Dedifferentiated amniotic fluid mesenchymal stem cell (primary cell): ENCODE data around the gene NDRG4.

Experiments
- DNase-seq: peaks from one replicate; pipeline ENCODE4 v3.0.0-alpha.2; 2016; ENCODE audit errors: extremely low spot score

NDRG4 gene

DNA sequence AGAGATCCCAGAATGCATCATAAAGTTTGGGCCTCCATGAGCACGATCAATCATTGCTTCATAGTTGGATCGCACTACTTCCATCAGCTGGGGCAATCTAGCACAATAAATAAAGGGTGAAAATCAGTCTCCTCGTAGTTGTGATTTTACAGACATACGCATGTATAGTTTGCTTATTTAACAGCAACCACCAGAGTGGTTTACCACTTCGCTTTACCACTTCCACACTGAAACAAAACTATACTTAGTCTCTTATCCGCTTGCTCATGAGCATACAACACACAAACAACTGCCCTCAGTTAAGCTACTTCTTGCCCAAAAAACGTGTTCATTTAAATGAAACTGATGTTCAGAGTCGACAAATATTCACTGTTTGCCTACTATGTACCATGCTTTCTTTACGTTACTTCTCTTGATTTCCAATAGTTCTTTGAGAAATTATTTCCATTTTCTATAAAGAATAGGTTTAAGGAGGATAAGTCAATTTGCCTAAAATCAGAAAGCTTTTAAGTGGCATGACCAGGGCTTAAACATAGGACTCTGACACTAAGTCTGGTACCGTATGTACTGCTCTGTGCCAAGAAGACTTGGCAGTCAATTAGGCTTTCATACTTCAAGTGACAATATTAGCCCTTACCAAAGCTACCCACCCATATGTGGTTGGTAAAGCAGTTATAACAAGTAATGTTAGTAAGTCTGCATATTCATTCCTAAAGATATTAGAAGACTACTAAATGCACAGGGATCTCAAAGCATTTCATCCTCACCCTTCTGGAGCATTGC, 37.4 kb downstream of the NDRG4 start:
- DNase-seq = no peak

DNA sequence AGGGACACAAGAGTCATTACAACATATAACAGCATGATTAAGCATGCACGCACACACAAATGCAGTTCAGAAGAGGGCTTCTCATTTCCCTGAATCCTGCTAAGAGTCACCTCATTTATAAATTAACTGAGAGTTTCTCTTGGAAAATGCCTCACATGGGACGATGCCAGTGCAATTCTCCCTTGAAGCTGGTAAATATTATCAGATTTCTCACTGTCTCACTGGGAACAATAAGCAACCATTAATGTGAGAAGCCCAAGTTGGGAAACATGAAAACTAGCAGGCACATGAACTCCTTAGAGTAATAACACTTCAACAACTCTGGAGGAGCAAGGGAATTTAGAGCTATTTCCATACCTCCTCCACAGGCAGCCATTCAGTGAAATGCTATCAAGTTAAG, 41.8 kb downstream of the NDRG4 start:
- no peak for DNase-seq

DNA sequence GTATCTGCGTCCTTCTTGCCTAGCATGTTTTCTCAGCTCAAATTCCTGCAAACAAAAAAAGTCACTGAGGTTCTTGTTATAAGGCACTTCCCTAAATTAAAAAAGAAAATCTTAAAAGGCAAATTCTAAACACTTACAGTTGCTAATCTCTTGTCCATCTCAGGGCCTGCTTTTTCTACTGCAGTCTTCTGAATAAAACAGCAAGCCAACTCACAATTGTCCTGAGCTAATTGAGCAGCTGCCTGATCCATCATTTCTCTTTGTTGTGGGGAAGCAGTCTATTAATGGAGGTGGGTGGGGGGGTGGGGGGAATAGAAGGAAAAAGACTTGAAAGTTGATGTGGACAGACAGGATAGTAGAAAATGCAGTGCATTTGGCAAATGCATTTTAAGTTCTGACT, 42.3 kb downstream of the NDRG4 start:
- no peak for DNase-seq

DNA sequence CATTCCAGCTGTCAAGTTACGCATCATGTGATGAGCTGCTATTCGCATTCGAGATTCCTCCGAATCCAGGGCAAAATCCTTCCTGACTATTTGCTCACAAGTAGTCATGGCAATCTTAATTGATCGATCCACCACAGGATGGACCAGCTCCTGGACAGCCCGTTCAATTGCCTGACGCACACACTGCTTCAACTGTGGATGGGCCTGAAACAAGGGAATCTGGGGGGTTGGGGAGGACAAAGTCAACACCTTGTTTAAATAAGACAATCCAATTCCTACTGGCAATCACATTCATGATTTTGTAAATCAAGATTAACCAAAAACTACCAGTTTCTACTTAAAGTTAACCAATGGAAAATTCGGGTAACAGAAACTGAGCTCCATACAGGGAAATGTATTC, 43.7 kb downstream of the NDRG4 start:
- no peak for DNase-seq

DNA sequence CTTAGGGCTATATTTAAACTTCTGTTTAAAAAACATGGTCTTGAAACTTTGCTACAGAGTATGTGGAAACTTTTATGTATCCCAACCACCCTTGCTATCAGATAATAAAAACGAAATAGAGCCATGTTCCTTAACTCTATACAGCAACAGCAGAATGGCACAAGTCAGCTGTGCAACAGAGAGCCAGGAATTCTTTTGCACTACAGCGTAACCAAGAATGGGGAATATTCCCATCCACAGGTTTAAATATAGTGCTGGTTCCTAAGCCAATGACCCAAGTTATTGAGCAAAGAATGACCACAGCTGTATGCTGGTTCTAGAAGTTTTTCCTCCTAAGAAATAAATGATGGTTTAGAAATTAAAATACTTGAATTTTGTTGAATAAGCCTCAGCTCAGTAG, 48.4 kb downstream of the NDRG4 start:
- DNase-seq = no peak

DNA sequence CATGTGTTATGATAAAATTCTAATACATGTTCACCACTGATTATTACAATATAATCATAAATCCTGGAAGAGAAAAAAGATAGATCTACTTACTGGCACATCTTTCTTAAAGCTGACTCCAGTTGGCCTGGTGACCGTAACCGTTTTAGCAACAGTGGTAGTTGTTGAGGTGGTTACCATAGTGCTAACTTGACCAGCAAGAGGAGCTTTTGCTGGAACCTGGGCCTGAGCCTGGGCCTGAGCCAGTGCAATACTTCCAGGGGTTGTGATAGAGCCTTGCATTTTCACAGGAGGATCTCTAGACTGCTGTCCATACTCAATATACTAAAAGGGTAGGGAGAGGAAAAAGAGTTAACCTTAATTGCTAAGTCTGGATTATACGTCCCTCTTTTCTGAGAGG, 51.6 kb downstream of the NDRG4 start:
- no peak for DNase-seq

DNA sequence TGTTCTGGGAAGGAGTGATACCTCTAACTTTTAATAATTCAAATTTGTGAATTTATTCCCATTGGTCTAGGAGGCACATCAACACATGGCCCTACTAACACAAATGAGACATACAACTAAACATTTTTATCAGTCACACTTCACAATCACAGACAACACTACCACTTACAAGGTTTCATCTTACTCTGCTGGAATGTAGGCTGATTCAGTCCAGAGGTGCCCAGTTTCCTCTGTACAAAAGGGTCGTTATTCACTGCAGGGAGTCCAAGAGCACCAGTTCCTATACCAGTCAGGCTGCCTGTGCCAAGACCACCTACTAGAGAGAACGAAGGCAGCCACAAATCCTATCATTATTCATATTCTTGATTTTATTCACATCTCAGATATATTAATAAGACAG, 56.7 kb downstream of the NDRG4 start:
- no peak for DNase-seq
